Hippocampal formation (tissue), 2 donors: Measurements from ENCODE around the gene KAZN.

Experiments
- DNase-seq, 2 donors: peaks; one replicate each; lab custom pipeline; 2025; lab: John Stamatoyannopoulos, UW

KAZN gene

DNA sequence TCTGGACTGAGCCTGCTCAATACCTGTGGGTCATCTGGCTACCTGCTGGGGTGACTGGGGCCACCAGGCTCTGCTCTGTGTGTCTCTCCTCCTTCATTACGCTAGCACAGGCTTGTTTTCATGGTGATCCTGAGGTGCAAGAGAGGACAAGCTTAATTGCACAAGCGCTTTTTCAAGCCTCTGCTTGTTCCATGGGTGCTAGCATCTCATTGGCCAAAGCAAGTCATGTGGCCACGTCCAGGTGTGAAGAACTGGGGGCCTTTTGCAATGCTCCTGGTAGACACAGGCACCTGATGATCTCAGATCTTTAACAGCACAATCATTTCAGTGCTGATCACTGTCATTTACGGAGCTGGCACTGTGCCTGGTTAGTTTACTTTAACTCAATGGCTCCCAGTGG, 114.6 kb downstream of the KAZN start:
- no peak for DNase-seq

DNA sequence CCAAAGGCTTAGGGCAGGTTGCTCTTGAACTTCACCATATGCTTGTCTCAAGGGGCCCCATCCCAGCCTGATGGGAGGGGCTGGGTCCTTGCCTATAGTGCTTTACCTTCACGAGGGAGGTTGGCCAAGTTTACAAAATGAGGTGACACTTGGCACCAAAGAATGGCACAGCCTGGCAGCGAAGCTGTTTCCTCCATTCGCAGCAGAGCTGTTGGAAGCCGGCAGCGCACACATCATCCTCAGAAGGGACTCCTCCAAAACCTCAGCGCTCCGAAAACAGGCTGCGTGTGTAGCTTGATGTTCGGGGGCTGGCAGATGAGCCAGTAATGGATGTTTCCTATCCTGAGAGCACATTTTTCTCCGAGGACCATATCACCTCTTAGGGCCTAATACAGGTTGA, 116.8 kb downstream of the KAZN start:
- DNase-seq: no peak

DNA sequence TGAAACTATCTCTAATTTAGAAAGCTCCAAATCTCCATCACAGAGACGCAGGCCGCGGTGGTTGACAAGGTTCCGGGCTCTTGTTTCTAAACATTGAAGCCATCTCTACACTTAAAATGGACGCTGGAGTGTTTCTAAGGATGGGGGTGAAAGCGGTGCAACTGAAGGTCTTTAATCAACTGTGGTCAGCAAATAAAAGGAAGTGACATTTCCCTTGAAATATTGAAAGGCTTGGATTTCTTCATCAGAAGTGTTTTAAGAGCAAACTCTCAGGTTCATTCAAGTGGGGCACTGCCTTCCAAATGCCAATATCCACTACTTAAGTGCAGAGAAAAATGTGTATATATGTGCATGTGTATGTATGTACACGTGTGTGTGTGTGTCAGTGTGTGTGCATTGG, 117.3 kb downstream of the KAZN start:
- DNase-seq: no peak

DNA sequence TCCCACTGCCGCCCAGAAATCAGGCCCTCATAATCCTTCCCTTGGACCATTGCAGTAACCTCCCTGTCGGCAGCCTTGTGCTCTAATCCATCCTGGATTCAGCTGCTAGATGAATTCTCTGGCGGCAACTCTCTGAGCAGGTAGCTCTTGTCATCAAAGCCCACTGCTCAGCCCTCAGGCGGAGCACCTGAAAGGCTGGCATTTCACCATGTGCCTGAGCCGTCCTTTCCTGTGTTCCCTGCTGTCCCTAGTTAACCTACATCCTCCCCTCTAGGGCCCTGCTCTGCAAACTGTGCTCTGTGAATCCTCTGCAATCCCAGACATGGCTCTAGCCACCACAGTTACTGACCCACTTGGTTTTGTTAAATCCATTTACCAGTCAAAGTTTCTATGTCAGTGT, 118.0 kb downstream of the KAZN start:
- no peak for DNase-seq

DNA sequence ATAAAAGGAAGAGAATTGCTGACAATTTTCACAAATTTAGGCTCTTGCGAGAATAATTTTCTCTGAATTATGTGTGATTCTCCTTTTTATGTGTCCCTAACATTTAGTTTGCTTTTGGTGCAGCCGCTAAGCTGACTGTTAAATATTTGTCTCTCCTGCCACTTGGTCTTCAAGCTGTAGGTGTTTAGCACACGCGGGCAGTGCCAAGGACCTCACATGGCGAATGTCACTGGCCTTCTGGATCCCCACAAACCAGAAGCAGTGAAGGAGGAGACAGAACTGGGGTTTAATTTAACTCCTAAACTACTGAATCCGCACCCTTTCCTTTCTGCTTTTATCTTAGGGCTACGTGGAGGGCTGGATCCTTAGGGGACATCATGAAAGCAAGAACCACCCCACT, 120.0 kb downstream of the KAZN start:
- DNase-seq: no peak

DNA sequence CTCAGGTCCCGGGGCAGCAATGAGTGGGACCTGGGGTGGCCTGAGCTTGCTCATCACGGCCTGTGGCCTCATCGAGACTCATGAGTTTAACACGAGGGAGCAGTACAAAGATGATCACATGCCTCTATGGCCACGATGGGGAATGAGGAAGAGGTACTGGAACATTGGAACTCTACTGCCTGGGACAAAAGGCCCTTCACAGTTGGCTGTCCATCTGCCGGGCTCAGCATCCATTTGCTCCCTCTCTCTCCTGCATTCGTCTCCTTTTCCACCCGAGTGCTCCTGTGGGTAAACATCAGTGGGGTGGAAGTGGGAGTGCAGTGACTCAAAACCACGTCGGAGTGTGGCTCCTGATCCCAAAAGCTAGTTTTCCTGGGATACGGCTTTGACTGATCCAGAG, 124.9 kb downstream of the KAZN start:
- DNase-seq: no peak

DNA sequence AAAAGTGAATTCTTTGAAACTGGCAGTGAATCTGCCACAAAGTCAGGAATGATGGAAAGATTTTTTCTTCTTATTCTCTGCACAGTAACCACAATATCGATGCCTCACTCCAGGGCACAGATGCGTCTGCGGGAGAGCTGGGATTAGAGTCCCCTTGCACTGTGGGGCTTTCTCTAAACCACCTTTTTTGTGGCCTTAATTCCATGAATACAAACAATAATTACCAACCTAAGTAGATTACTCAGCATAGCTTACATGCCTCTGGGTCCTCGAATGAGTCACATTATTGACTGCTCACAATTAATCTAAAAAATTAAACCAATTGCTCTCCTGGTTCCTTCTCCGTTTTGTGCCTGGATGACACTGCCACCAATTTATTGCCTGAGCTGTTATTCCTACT, 125.8 kb downstream of the KAZN start:
- no peak for DNase-seq

DNA sequence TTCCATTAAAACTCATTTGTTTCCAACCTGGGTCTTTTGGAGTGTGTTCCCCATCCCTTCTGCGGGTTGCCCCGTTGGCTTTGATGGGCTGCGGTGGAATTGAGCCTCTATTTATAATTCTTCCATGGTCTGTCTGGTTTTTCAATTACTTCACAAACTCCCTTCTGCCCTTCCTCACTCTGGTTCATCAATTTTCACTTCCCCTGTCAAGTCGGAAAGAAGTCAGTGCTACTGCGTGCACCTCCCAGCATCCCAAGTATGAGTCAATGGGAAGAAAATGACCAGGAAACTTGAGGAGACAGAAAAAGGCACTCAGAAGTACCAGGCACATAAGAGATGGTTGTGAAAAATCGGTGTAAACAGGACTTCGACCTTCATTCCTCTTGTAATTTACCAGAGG, 126.2 kb downstream of the KAZN start:
- no peak for DNase-seq

DNA sequence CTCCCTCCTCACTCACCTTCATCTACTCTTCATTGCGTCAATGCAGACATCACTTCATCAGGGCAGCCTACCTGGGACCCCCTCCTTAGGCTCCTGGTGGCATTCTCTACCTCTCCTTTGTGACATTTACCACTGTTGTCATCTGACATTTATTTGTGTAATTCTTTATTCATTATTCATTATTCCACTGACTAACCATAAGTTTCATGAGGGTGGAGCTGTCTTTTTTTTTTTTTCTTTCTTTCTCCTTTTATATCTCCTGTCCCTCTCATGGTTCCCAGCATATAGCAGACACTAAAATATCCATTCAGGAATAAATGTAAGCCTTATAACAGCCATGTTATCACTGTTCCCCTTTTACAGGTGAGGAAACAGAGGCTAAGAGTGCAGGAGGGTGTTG, 126.8 kb downstream of the KAZN start:
- DNase-seq: no peak

DNA sequence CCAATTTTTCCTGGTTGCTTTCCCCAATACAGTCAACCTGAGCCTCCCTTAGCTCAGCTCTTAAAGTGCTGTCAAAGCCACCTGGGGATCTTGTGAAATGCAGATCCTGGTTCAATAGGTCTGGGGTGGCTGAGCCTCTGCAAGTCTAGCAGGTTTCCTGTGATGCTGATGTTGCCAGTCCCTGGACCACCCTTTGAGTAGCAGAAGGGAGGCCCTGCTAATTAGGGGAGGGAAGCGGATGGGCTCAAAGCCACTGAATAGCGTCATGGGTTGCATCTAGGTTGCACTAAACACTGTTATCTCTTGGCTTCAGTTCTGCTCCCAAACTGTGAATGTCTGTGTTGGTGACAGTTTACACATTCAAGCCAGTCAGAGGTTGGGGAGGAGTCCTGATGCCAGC, 127.2 kb downstream of the KAZN start:
- DNase-seq: no peak

DNA sequence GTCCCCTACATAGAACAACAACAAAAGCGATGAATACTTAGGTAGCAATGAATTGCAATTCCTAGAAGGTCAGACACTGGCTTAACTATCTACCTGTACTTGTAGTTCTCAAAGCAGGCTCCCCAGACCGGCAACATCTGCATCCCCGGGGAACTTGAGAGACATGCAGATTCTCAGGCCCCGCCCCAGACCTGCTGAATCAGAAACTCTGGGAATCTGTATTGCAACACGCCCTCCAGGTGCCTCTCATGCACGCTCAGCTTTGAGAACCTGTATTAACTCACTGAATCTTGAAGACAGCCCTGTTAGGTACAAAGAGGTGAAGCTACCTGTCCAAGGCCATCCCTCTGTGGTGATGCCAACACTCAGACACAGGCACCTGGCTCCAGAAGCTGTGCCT, 128.1 kb downstream of the KAZN start:
- no peak for DNase-seq

DNA sequence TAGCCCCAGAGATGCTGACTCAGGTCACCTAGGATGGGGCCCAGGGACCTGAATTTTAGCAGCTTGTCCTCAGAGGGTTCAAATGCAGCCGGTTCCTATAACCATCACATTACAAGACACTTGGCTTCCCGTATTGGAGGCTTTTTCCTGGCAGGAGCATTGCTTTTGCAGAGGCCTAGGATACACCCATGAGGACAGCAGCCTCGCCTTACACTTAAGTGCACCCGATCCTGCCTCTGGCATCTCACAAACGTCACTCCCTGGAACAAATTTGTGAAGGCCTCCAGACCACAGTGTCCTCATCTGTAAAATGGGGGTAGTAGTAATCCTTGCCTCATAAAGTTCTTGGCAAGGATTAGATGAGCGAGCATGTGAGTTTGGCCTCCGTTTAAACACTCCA, 130.0 kb downstream of the KAZN start:
- no peak for DNase-seq

DNA sequence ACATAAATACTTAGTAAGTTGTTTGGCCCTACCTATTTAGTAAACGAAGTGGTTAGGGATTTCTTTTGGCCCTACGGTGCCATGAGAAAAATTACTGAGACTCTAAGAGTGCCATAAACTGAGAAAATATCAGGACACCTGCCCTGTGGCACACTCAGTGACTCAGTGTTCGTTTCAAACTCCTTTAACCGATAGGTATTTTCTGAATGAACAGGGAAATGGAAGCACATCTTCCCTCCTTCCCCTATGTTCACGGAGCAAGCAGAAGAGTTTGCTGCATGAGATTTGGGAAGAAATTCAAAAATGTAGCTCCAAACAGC, 134.2 kb downstream of the KAZN start:
- DNase-seq: no peak

DNA sequence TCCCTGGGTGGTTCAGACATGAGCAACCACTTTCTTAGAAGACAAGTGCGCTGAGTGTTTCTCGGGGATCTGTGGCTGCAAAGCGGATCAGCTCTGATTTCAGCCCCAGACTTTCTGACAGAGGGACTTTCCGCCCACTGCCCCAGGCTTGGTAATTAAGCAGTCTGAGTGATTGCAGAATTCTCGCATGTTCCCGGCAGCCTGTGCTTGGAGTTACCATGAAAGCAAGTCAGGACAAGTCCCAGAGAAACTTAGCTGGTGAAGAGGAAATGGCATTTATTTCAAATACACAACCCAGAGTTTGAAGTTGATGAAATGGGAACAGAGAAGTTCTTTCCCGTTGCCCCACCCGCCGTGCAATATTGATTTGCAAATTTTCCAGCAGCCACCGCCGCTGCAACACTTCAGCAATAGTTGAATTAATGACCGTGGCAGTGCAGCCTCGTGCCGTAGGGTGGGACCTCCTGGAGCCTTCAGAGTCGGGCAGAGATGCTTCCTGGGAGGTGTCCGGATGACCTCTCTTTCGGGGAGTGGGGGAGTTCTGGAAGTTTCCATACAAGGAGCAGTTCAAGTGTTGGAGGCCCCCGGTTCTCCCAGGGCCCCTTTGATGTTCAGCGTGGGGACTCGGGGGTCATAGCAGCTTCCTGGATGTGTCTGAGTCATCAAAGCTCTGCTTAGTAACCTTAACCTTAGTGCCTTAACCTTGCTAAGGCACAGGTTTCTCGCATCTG, 134.7 kb downstream of the KAZN start:
- DNase-seq: no peak

DNA sequence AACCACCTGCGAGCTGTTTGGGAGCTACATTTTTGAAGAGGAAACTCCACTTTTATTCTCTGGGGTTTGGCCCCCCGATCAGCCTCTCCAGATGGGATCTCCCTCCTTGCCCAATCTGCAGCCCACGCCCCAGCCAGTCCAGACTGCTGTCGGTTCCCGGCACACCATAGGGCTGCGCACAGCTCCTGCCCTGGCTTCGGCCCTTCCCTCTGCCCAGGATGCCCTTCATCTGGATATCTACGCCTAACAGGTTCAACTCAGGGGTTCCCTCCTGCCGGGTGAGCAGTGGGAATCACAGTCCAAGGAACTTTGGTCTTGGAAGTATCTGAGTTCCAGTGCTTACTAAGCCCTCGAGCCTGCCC, 135.3 kb downstream of the KAZN start:
- no peak for DNase-seq

DNA sequence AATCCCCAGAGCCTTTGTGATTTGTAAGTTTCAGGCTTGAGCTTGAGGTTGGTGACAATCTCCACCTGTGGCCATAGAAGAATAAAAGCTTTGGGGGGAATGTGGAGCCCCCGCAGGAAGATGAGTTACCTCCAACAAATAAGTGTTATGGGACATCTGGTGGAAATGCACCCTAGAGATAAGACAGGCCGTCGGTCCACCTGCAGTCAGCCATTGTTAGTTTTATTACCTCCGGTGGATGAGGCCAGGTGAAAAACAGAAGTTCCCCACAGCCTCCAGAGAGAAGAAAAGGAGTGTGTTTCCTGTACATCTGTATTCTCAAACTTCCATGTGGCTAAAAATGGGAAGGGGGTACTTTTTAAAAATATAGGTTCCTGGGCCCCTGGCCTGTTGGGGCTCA, 137.4 kb downstream of the KAZN start:
- DNase-seq: no peak

DNA sequence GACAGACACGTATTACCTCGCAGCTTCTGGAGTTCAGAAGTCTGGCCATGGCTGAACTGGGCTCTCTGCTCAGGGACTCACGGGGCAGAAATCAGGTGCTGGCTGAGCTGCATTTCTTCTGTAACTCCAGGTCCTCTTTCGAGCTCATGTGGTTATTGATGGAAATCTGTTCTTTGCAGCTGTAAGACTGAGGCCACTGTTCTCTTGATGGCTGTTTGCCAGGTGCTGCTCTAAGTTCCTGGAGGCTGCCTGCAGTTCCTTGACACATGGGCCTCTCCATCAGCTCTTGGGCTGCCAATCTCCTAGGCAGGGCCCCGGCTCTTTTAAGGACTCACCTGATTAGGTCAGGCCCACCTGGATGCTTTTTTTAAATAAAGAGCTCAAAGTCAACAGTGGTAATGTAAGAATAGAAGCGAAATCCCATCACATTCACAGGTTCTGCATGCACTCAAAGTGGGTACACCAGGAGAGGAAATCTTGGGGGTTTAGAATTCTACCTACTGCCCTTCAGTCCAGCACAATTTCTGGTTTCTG, 139.1 kb downstream of the KAZN start:
- DNase-seq: no peak

DNA sequence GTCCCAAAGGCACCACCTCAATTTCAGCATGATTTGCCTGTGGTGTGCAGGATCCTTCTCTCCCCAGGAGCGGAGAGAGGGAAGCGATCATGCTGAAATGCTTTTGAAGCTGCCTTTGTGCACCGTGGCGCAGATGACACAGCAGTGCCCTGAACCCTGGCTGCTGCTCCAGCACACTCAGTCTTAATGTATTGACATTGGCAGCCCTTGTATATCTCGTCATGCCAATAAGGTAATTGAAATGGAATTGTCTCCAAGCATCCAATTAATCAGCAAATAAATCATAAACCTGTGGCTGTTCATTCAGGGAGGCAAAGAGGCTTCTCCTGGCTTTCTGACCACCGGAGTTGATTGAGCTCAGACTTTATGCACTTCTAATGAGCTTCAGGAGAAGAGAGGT, 139.8 kb downstream of the KAZN start:
- no peak for DNase-seq

DNA sequence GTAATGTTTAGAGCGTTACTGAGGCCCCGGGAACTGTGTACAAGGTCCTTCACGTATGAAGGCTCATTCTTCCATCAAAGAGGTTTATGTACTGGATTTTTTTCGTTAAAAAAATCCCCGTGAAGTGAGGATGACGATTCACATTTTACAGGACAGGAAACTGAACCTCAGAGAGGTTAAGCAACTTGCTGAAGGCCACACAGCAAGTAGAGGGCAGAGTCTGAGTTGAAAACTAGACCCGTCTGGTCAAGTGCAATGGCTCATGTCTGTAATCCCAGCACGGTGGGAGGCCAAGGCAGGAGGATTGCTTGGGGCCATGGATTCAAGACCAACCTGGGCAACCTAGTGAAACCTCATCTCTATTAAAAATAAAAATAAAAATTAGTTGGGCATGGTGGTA, 140.2 kb downstream of the KAZN start:
- DNase-seq: no peak

DNA sequence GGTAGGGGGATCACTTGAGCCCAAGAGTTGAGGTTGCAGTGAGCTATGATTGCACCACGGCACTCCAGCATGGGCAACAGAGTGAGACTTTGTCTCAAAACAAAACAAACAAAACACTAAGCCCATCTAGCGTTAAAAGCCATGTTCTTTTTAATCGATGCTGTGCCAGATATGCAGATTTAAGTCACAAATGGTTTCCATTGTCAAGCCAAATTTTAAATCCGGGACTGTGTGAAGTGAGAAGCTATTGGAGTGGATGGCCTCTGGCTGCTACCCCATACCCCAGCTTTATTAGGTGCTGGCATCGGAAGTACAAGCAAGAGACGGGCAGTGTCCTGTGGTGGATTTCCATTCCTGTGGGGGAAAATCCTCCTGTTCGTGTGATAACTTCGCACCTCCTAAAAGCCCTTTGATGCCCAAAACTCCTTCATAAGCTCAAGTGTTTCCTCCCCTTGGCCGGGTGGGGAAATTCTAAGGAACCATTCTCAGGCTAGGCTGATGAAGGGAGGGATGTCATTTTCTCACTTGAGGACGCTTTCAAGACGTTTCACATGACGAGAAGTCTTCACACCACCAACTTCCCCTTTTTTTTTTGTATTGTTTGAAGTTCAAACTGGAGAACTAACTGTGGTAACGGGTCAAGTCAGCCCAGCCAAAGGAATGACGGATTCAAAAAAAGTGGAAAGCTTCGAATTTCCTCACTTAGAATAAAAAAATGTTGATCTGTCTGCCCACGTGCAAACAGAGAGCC, 140.8 kb downstream of the KAZN start:
- no peak for DNase-seq

DNA sequence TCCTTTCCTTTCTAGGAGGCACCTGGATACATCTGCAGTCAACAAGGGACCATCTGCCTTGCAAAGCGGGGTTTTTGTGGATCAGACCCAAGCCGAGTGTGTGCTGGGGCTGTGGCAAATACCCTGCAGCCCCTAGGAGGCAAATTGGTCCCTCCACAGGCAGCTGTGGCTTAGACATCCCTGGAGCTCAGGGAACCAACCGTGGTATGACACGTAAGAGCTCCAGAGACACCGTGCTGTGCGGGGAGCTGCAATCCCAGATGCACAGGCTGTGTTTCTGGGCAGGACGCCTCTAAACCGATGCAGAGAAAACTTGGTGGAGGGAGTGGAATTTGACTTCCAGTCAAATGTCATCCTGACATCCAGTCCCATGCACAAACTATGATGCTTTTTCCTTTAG, 141.5 kb downstream of the KAZN start:
- DNase-seq: no peak

DNA sequence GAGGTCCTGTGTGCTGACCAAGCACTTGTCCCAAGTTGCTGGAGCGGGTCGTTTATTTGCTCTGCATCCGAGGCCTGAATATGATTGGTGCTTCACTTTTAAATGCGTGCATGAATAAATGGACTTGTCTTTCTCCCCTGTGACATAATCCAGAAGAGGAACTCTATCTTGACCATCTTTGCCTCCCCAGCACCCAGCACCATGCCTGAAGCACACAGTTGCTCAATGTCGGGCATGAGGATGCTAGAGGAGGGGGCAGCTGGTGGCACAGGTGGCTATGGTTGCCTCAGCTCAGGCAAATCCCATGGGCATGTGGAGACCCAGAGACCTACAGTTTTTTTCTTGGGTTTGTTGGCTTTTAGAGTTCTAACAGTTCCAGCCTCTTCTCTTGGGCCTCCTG, 142.6 kb downstream of the KAZN start:
- no peak for DNase-seq

DNA sequence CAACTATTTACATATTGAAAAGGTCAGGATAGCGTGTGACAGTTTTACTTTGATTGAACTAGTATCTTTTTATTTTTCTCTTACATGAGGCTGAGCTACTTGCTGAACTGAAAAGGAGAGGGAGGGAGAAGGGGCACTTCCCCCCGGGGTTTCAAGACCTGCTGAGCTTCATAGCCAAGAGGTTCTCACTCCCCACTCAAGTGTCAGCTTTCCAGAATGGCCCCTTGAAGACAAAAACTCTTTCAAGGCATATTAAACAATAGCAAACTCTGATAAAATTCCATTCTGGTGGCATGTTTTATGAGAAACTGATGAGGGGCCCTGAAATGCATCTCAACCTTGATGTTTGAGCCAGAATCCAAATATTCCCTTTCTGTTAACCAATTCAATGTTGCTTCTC, 143.0 kb downstream of the KAZN start:
- DNase-seq: no peak
